Adrenal gland (tissue), 5 donors: ENCODE measurements around the gene ZNF446.

ENCODE experiments used
- CTCF ChIP-seq, 6 experiments: fragments of 450-650 bp in 4 of 6; fragments of 200-600 bp in 2 of 6; sonication (generic) in 1 of 6; IDR thresholded peaks; 1 replicate in 5 of 6; 2 replicates in 1 of 6; pipeline versions ENCODE4 v1.5.1 to v1.8.0; 2016 to 2021; ENCODE audit warnings: antibody characterized with exemption in 6 of 6, mild to moderate bottlenecking in 2 of 6, moderate library complexity in 1 of 6
- POLR2A ChIP-seq, 2 donors: fragments of 450-650 bp; IDR thresholded peaks; one replicate each; pipeline ENCODE4 v1.6.1; 2017; ENCODE audit warnings: antibody characterized with exemption in 2 of 2, mild to moderate bottlenecking in 2 of 2, moderate library complexity in 1 of 2
- donor health status: DM: no; HTN: no; CAD: no.

DNA sequence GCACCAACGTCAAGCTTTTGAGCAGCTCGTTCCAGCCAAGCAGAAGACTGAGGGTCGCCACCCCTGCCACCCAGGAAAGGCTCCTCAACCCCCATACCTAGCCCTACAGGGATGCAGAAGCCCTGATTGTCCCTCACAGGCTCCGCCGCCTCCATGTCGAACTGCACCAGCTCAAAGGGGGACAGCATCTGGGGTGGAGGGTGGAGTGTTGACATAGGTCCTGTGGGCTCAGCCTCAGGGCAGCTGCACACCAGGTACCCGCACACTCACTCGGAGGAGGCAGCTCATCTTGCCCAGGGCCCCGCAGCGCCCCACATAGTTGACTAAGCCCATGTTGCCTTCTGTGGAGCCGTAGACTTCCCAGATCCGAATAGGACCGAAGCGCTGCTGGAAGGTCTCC lies 24.1 kb downstream of the ZNF446 start:
- no peak for TF ChIP-seq CTCF (IDR thresholded peaks at IDR 0.05)
- TF ChIP-seq POLR2A (IDR thresholded peaks at IDR 0.05), result no peak
